HEK293T (cell line): ENCODE results near the gene SLC22A4.

Experiments
- FOXA1 ChIP-seq: fragments of 450-650 bp; IDR thresholded peaks from 2 replicates; pipeline ENCODE4 v1.6.1; 2016; ENCODE audit warnings: mild to moderate bottlenecking
- L3MBTL2 ChIP-seq: fragments of 450-650 bp; conservative IDR thresholded peaks from 2 replicates; pipeline ENCODE4 v1.6.1; 2016; ENCODE audit warnings: mild to moderate bottlenecking
- TARDBP ChIP-seq: fragments of 450-650 bp; IDR thresholded peaks from 2 replicates; pipeline ENCODE4 v1.6.1; 2016

DNA sequence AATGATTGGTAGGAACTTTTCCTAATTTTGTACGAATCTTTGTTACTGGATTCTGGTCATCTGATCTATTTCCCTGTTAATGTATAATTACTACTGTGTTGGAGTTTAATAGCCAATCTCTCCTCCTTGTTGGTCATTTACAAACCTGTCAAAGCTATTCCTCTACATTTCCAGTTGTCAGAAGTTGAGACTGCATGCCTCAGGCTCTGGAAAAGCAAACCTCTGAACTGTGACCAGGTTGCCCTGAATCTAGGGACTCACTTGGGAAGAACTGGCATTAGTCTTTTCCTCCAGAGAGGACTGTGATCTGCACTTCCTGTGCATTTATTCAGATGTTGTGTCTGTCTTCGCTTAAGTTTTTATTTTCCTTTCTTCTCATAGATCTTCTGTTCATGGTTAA, 20.6 kb upstream of the SLC22A4 start:
- no peak for TF ChIP-seq FOXA1
- TF ChIP-seq L3MBTL2: no peak
- no peak for TF ChIP-seq TARDBP
